HG02840 (cell line): ENCODE data around the gene ZSWIM3.

Experiments used
- ATAC-seq: cut with Tn5 transposase; IDR thresholded peaks from one replicate; pipeline ENCODE4 v1.9.1; 2021; ENCODE audit warnings: mild to moderate bottlenecking, moderate library complexity, moderate number of reproducible peaks; ENCODE audit not compliant: unreplicated experiment, low FRiP score

ZSWIM3 gene

DNA sequence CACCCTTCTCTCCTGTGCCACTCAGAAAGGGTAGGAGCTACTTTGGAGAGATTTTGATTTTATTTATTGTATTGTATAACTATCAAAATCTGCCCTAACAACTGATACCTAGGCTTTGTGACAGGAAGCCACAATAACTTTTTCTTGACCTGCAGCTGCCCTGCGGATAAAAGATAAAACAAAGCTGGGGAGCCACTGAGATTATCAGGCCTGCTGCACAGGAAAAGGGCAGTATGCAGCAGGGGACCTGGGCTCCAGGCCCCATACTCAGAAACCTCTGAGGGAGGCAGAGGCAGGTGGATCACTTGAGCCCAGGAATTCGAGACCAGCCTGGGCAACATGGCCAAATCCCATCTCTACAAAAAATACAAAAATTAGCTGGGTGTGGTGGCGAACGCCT, 24.8 kb upstream of the ZSWIM3 start:
- ATAC-seq, result no peak

GRCh38 chr20:45833030-45833882, 24.2 kb upstream of the ZSWIM3 start, which contains the start of gene SNX21:
TSS of gene SNX21 (plus strand) at chr20:45833799. CDS start at chr20:45833920, 121 bp downstream.
- ATAC-seq, result no peak

DNA sequence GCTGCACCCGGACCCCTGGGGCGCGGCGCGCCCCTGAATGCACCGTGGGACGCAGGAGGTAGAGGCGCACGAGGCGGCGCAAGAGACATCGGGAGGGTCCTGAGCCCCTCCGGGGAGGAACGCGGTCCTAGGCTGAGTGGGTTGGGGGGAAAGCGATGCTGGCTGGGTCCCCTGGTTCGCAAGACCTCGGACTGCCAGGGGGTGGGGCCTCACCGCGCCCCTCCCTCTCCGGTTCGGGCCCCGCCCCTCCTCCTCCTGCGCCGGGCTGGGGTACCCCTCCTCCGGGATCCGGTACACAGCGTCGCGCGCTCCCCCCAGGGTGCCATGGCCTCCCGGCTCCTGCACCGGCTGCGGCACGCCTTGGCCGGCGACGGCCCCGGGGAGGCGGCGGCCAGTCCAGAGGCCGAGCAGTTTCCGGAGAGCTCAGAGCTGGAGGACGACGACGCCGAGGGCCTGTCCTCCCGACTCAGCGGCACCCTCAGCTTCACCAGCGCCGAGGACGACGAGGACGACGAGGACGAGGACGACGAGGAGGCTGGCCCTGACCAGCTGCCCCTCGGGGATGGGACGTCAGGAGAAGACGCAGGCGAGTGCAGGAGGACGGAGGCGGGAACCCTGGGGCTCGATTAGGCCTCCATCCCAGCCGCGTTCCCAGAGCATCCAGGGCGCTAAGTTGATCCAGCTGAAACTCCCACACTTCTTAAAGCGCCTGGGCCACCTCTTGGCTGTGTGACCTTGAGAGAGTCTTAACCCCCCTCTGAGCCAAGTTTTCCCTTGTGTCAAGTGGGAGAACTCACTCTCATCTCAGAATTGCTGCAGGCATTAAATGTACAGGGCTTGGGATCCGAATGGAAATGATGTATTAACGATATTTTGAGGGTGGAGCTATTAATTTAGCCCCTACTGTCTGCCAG, 23.3 kb upstream of the ZSWIM3 start:
- no peak for ATAC-seq

- ATAC-seq, result no peak
These were observed 22.6 kb upstream of the ZSWIM3 start for GRCh38 chr20:45834797-45835161.

DNA sequence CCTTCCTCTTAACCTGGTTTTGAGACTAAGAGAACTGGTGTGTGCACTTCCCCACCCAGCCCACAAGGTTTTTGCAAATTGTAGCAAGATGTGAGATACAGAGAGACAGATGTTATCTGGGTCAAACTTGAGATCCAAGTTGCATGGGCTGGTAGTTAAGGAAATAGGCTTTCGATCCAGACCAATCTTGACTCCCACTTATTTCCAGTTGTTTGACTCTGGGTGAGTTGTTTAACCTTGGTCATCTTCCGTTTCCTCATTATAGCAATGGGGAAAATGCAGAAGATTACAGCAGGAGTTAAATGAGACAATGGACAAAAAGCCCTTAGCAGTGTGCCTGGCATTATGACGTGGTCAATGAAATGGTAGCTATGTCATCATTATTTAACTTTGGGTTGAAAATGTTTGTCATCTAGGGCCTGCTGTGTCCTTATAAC, 22.1 kb upstream of the ZSWIM3 start:
- ATAC-seq, result no peak

- ATAC-seq, result no peak
These were observed 21.6 kb upstream of the ZSWIM3 start for GRCh38 chr20:45835825-45836224.

DNA sequence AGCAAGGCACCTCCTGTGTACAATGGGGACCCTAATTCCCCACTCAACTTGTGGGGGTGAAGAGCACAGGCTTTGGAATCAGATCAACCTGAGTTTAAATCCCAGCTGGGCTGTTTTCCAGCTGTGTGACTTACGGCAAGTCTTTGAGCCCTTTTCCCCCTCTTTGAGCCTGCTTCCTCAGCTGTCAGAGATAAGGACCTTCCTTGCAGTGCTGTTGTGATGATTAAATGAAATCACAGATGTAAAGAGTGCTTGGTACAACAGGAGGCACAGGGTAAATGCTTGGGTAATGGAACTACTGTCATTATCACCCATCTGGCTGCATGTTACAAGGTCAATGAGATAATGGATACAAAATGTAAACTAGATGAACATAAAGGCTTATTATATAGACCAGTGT, 20.6 kb upstream of the ZSWIM3 start:
- no peak for ATAC-seq

DNA sequence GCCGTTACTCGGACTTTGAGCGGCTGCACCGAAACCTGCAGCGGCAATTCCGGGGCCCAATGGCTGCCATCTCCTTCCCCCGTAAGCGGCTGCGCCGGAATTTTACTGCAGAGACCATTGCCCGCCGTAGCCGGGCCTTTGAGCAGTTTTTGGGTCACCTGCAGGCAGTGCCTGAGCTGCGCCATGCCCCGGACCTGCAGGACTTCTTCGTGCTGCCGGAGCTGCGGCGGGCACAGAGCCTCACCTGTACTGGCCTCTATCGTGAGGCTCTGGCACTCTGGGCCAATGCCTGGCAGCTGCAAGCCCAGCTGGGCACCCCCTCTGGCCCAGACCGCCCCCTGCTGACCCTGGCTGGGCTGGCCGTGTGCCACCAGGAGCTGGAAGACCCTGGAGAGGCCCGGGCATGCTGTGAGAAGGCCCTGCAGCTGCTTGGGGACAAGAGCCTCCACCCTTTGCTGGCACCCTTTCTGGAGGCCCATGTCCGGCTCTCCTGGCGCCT, 16.7 kb upstream of the ZSWIM3 start:
- ATAC-seq, result no peak

DNA sequence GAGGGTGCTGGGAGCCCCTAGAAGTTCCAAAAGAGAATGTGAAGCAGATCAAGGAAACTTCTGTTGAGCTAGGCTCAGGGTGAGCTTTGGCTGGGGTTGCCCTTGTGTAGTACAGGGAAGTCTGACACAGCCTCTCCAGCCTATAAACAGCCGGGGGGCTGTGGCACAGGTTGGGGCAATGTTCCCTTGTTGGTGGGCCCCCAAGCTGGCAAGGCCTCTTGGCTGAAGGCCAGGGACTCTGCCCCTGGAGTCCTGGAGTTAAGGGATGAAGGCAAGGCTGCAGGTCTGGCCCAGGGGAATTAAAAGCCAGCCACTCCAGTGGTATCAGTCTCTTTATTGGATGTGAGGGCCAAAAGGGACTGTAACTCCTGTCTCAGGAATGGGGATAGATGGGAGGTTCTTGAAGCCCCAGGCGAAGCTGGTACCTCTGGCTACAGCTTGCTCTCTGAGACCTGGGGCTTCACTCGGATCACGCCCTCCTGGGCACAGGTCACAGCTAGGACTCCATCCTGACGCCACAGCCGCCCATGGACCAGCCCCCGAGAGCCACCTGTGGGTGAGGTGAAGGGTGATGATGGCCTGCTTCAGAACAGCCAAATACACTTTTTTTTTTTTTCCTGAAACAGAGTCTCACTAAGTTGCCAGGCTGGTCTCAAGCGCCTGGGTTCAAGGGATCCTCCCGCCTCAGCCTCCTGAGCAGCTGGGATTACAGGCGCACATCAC, 15.8 kb upstream of the ZSWIM3 start:
- ATAC-seq, result no peak

GRCh38 chr20:45842169-45842812, 15.1 kb upstream of the ZSWIM3 start:
- ATAC-seq, result no peak

DNA sequence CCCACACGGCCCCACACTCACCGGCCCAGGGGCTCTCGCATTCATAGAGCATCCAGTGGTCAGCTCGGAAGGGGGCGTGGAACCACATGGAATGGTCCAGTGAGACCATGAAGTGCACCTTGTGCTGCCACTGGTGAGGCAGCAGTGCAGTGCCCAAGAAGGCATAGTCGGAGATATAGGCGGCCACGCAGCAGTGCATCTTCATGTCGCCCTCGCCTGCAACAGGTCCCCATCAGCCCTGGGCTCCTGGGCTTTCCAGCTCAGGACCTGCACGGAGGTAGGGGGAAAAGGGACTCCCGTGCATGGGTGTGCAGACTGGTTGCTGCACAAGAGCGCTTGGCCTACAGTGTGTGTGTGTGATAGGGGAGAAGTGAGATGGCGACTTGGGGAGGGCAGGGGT, 13.9 kb upstream of the ZSWIM3 start:
- no peak for ATAC-seq

GRCh38 chr20:45845452-45845851, 12.0 kb upstream of the ZSWIM3 start:
- ATAC-seq, result no peak

DNA sequence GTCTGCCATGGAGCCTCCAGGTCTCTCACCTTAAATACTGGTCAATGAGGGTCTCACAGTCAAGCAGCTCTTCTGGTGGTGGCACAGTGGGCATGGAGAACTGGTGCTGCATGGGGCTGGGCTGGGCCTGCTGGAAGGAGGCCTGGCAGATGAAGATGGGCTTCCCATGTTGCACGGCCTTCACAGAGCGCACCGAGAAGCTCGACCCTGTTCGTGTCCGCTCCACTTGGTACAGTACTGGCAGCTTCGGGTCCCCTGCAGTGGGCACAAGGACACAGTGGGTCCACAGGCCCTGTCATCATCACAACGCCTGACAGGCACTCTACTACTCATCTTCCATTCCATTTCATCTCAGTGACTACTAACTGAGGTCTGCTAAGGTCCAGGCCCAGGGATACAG, 9.0 kb upstream of the ZSWIM3 start:
- no peak for ATAC-seq

DNA sequence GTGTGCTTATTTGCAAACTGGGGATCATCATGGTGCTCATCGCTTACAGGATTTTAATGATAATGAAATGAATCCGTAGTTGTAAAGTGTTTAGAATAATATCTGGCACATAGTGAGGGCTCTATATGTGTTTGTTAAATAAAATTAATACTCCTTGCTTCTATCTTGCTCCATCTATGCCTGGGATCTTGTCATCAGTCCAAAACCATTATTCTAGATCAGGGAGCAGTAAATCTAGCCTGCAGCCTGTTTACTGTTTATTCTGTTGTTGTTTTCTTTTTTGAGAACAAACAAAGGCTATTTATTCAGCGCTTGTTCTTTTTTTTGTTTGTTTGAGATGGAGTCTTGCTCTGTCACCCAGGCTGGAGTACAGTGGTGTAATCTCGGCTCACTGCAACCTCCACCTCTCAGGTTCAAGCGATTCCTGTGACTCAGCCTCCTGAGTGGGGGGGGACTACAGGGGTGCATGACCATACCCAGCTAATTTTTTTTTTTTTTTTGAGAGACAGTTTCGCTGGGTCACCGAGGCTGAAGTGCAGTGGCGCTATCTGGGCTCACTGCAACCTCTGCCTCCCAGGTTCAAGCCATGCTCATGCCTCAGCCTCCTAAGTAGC, 8.3 kb upstream of the ZSWIM3 start:
- no peak for ATAC-seq

DNA sequence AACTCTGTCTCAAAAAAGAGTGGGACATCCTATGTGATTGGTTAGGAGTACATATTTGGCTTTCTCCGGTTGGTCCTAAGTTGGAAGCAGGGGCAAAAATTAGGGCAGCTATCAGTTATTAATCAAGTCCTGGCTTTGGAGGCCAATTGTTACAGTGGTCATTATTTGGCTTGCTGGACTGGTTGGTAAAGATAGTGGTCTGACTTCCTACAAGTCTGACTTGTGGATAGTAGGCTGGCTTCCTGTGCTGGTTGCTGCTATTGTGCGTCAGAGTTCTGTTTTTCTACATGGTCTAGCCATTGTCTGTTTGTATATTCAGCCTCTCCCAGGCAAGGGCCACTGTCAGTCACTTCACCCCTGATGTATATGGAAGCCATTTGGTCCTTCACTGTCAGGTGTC, 7.2 kb upstream of the ZSWIM3 start:
- ATAC-seq, result no peak

DNA sequence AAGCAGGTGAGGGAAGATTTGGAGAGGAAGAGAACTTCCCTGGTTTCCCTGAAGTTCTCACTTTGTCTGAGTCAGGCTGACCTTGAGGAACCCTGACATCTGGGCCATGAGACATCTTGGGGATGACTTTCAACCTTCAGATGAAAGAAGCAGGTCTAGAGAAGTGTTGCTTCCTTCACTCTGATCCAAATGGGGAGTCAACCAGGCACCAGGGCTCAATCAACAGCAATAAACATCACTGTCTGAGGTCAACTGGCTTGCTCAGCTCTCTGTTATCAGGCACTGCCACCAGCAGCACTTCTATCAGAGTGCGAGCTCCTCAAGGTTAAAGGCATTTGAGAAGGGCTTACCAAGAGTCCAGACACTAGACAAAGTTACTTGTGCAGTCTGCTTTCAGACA, 6.5 kb upstream of the ZSWIM3 start:
- no peak for ATAC-seq

- no peak for ATAC-seq
These were observed 5.9 kb upstream of the ZSWIM3 start for GRCh38 chr20:45851501-45851900.

- no peak for ATAC-seq
These were observed 5.1 kb upstream of the ZSWIM3 start for GRCh38 chr20:45852326-45852725.

DNA sequence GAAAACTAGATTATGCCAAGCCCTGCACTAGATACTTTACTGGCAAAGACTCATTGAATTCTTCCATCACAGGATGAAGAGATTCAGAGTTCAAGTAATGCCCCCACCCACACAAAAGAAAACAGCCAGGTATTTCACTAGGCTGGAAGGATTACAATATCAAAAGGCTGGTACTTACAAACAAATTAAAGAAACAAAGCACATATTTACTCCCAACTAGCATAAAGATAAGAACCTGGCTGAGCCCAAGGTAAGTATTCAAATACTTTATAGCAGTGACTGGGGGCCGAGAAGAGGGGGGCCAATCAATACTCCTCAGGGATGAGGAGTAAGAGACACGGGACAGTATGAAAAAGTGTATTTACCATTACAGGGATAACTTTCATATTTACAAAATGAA, 3.9 kb upstream of the ZSWIM3 start:
- no peak for ATAC-seq

DNA sequence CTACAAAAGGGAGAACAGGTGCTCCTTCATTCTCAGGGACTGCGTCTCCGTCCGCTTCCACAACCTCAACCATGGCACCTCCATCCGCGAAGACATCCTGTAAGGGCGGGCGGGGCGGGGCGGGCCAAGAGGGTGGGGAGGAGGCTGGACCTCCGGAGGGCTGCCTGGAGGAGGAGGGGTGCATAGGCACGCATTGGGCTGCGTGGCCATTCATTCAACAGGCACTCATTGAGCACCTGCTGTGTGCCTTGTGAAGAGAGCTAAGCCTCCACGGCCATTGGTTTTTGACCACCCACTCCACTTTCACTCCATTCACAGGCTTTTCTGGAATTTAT, 435 bp downstream of the ZSWIM3 start:
- peak; percentile 6 for ATAC-seq
